AG10803 (cell line): Measurements from ENCODE around the gene LCE4A.
"Not testable (repeated sequence)": the region's sequence is repeated elsewhere in the genome, so short reads cannot be mapped to it uniquely, and the experiment has no call there.

ENCODE experiments used
- DNase-seq: peaks from one replicate; pipeline ENCODE4 v3.0.0; 2010; ENCODE audit warnings: low read depth
- H3K4me3 ChIP-seq: 2 replicates; pipeline ENCODE4 v1.5.1; 2011; ENCODE audit warnings: mild to moderate bottlenecking, low read length, control low read depth
- TF ChIP-seq, protein P1 (sequence below): conservative IDR thresholded peaks from 2 replicates; pipeline ENCODE4 v1.5.1; 2011; ENCODE audit warnings: mild to moderate bottlenecking, low read length, control low read depth, inconsistent platforms

Gene LCE4A

DNA sequence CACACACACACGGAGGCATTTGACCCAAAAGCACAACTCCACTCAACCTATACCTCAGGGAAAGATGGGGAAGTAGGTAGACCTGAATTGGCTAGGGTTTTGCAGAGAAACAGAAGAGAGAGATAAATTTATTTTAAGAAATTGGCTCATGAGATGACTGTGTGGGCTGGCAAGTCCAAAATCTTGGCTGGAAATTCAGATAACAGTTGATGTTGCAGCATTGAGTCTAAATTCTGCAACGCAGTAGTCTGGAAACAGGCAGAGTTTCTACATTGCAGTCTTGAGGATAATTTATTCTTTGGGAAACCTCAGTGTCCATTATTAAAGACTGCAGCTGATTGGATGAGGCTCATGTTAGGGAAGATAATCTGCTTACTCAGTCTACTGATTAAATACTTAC, 26.3 kb upstream of the LCE4A start:
- TF ChIP-seq, protein P1, sequence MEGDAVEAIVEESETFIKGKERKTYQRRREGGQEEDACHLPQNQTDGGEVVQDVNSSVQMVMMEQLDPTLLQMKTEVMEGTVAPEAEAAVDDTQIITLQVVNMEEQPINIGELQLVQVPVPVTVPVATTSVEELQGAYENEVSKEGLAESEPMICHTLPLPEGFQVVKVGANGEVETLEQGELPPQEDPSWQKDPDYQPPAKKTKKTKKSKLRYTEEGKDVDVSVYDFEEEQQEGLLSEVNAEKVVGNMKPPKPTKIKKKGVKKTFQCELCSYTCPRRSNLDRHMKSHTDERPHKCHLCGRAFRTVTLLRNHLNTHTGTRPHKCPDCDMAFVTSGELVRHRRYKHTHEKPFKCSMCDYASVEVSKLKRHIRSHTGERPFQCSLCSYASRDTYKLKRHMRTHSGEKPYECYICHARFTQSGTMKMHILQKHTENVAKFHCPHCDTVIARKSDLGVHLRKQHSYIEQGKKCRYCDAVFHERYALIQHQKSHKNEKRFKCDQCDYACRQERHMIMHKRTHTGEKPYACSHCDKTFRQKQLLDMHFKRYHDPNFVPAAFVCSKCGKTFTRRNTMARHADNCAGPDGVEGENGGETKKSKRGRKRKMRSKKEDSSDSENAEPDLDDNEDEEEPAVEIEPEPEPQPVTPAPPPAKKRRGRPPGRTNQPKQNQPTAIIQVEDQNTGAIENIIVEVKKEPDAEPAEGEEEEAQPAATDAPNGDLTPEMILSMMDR, result no peak
- DNase-seq, result no peak
- no peak overlapping the region for H3K4me3 ChIP-seq

DNA sequence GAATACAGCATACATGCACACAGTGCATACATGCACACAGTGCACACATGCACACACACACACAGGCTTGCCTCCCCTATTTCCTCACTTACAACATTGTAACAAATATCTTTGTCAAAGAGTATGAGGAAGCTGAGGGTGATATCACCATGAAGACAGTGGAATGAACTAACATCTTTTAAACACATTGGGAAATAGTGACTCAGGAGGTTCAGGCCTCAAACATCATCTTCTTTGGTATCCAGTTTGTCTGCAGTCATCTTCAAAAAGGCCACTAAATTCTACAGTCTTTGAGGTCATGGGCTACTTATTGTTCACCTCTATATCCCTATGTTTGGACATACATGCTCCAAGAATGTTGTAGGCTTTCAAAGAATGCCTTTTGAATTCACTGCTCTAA, 24.1 kb upstream of the LCE4A start:
- TF ChIP-seq, protein P1, result no peak
- DNase-seq, result peak; percentile 12
- no peak overlapping the region for H3K4me3 ChIP-seq

GRCh38 chr1:152685823-152686222, 22.1 kb upstream of the LCE4A start, which contains the start of gene LCE2B:
LCE2B (plus strand) TSS chr1:152686123; CDS start chr1:152686844, 721 bp downstream.
- H3K4me3 ChIP-seq, DNase-seq: not testable (repeated sequence)

- no peak within 1 kb of the TSS for H3K4me3 ChIP-seq
- peak; percentile 18 for DNase-seq
- TF ChIP-seq, protein P1, result no peak
These were observed 10.0 kb upstream of the LCE4A start, which contains the start of gene LCE2A for GRCh38 chr1:152697701-152698600. LCE2A (plus strand) TSS chr1:152698345; CDS start chr1:152698902, 557 bp downstream.

- DNase-seq, result no peak
- H3K4me3 ChIP-seq, result no peak overlapping the region
- TF ChIP-seq, protein P1, result no peak
These were observed 8.2 kb upstream of the LCE4A start for GRCh38 chr1:152699746-152700145.

DNA sequence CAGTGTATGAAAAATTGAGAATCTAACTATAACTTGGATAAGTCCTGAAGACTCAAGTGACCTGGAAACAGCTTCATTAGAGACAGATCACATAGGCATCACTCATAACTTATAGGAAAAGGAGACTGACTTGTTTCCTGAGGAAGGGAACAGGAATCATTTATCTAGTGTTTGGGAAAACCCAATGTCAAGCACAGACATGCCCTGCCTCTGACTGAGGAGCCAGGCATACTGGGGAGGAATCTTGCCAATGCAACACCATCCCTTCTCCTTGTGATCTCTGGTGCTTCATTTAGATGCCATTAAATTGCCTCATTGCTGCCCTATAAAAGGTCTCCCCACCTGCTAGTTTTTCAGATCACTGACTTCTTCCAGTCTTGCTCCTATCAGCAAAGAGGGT, 10.3 kb downstream of the LCE4A start:
- no peak for DNase-seq
- TF ChIP-seq, protein P1, result no peak
- H3K4me3 ChIP-seq, result no peak overlapping the region

DNA sequence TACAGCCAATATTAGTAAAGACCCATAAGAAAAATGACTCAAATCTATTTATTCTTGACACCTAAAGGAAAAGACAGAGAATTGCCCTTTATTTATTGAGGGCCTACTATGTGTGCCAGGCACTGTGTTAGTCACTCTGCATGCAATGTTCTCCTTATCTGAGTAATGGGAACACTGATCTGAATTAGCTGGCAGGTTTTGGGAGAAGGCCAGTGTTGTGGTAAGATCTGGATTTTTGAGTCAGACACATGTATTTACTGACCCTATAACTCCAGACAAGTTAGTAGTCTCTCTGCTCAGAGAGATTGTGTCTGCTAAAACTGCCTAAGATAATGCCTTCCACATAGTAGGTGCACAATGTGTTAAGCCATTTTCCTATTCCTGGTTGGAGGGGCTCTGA, 17.3 kb downstream of the LCE4A start:
- TF ChIP-seq, protein P1, result no peak
- H3K4me3 ChIP-seq, result no peak overlapping the region
- DNase-seq, result no peak
